GM11168 (cell line): ENCODE results near the gene SCNN1G.
"Not testable (repeated sequence)": the region's sequence is repeated elsewhere in the genome, so short reads cannot be mapped to it uniquely, and the experiment has no call there.

Experiments used
- in situ Hi-C: fragments of 300-500 bp; cut with MboI; formaldehyde crosslinking; loops from one replicate; pipeline ENCODE4 v1.12.0; 2022; ENCODE audit warnings: low sequenced_read_pairs; ENCODE audit not compliant: unreplicated experiment

Gene SCNN1G

GRCh38 chr16:23248261-23249194 is 66.0 kb downstream of the SCNN1G start:
- in situ Hi-C loops: no loop called here

- in situ Hi-C loops: no loop called here
Observed at GRCh38 chr16:23249830-23250229, 67.3 kb downstream of the SCNN1G start.

GRCh38 chr16:23252310-23252709 is 69.8 kb downstream of the SCNN1G start:
- in situ Hi-C loops: no loop called here

GRCh38 chr16:23253650-23254049 is 71.1 kb downstream of the SCNN1G start:
- in situ Hi-C loops: not testable (repeated sequence)

- in situ Hi-C loops: no loop called here
Observed at GRCh38 chr16:23254338-23254737, 71.8 kb downstream of the SCNN1G start.

- in situ Hi-C loops: no loop called here
Observed at GRCh38 chr16:23255000-23255399, 72.5 kb downstream of the SCNN1G start.

- in situ Hi-C loops: no loop called here
Observed at GRCh38 chr16:23256440-23256839, 73.9 kb downstream of the SCNN1G start.

- in situ Hi-C loops: no loop called here
Observed at GRCh38 chr16:23257682-23258081, 75.1 kb downstream of the SCNN1G start.

GRCh38 chr16:23258919-23259237 is 76.3 kb downstream of the SCNN1G start:
- in situ Hi-C loops: no loop called here
